HG02981 (cell line): ENCODE results near the gene ATP6V0B.

Experiments used
- ATAC-seq: cut with Tn5 transposase; IDR thresholded peaks from one replicate; pipeline ENCODE4 v1.9.1; 2021; ENCODE audit warnings: mild to moderate bottlenecking, moderate library complexity; ENCODE audit not compliant: unreplicated experiment

The ATP6V0B gene

DNA sequence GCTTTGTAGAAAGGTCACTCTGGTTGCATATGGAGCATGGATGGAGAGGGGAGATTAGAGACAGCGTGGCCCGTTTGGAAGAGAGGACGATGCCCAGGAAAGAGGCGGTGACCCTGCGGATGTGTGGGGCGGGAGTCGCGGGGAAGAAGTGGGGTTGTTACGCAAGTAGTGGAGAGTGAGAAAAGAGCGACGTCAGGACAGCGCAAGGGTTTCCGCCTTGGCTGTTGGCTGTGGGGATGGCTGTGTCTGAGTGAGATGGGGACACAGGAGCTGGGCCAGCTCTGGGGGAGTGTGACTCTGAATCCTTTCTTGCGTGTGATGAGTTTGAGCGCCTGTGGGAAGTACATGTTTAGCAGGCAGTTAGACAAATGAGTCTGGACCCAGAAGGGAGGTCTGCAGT, 8.0 kb downstream of the ATP6V0B start:
- ATAC-seq = no peak

DNA sequence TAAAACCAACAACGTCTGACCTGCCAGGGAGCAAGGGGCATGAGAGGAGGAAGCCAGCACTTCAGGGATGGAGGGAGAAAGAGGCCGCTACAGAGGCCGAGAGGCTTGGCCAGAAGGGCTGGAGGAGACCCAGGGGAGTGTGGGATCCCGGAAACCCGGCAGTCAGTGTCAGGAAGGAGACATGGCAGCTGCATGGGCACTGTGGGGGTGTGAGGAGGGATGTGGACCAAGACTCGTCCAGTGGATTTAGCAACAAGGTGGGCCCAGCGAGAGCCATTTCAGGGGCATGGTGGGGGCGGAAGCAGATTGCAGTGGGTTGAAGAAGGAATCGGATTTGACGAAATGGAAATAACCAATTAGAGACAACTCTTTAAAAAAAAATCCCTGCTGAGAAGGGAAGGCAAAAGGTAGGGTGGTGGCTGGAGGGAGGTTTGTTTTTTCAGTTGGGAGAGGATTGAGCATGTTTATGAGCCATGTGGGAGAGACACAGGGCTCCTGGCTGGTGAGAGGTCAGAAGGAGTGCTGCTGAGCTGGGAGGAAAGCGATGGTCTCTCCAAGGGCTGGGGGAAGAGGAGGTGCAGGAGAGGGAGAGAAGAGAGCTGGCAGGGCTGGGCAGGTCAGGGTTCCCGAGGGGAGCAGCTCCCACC, 8.6 kb downstream of the ATP6V0B start:
- ATAC-seq = no peak

DNA sequence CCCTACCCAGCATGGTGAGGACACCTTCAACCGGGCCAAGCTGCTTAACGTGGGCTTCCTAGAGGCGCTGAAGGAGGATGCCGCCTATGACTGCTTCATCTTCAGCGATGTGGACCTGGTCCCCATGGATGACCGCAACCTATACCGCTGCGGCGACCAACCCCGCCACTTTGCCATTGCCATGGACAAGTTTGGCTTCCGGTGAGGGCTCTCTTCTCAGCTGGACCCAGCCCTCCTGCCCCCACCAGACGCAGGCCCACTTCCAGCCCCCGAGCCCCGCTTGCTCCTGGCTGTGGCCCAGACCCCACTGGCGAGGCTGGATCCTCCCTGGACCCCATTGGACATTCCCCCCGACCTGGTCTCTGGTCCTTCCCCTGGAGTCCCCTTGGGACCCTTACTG, 10.1 kb downstream of the ATP6V0B start:
- no peak for ATAC-seq

DNA sequence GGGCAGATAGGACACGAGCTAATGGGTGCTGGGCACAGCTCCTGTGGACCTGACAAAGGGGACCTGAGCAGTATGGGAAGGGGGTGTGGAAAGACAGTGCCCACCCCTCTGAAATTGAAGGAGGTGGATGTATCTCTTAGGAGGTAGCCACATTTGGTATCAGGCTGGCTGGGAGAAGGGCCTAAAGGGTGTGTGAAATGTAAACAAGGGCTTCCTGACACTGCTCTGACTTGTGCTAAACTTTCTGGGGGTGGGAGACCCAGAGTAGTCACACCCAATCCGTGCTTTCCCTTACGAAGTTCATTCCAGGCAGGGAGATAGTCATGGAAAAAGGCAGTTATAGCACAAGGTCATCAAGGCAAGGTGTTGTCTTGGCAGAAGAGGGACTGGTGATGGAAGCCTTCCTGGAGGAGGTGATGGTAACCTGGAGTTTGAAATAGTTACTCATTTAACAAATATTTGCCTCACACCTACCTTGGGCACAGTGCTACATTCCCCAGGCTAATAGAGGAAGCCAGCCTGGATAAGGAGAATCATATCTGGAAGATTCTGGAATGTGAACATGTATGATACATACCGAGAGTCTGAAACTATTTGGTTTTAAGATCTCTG, 11.3 kb downstream of the ATP6V0B start:
- no peak for ATAC-seq

DNA sequence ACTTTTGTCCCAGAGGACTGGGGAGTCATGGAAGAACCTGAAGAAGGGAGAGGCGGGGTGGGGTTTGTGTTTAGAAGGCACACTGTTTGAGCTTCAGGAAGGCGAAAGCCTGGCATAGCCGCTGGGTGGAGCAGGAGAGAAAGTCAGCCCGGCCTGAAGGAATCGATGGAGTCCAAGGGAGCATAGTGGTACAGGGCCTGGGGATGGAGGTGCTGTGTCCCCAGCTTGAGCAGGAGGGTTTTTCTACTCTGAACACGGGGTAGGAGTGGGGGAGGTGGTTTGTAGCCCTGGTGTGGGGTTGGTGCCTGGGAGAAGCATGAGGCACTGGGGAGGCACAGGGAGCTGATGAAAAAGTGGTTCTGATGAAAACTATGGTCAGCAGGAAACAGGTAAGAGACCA, 12.0 kb downstream of the ATP6V0B start:
- ATAC-seq = no peak

DNA sequence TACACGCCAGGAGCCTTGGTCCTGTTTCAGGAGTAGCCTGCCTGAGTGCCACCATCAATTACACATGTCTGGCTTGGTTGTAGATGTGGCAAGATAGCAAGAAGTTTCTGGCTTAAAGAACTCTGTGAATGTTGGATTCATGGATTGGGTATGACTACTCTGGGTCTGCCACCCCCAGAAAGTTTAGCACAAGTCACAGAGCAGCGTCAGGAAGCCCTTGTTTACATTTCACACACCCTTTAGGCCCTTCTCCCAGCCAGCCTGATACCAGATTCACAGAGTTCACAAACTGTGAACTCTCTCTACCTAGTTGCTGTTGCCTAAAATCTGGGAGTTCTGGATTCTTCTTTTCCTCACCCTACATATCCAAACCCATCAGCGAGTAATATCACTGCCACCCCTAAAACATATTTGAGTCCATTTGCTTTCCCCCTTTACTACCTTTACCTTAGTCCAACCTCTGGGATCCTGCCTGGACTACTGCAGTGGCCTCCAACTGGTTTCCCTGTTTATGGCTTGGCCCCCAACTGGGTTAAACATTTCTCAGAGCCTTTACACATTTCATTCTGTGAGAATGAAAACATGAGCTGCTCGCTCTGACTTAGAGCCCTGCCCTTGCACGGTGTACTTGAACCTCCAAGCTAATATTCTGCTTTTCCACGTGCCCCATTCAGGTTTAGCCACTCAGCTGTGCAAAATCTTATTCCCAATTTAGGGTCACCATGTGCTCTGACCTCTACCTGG, 12.6 kb downstream of the ATP6V0B start:
- ATAC-seq = no peak

DNA sequence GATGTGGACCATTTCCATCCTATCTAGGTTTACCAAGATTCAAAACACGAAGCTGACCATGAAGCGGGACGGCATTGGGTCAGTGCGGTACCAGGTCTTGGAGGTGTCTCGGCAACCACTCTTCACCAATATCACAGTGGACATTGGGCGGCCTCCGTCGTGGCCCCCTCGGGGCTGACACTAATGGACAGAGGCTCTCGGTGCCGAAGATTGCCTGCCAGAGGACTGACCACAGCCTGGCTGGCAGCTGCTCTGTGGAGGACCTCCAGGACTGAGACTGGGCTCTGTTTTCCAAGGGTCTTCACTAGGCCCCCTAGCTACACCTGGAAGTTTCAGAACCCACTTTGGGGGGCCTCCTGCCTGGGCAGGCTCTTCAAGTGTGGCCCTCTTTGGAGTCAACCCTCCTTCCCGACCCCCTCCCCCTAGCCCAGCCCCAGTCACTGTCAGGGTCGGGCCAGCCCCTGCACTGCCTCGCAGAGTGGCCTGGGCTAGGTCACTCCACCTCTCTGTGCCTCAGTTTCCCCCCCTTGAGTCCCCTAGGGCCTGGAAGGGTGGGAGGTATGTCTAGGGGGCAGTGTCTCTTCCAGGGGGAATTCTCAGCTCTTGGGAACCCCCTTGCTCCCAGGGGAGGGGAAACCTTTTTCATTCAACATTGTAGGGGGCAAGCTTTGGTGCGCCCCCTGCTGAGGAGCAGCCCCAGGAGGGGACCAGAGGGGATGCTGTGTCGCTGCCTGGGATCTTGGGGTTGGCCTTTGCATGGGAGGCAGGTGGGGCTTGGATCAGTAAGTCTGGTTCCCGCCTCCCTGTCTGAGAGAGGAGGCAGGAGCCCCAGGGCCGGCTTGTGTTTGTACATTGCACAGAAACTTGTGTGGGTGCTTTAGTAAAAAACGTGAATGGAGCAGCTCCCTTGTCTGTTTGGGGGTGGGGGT, 15.8 kb downstream of the ATP6V0B start:
- ATAC-seq = no peak

DNA sequence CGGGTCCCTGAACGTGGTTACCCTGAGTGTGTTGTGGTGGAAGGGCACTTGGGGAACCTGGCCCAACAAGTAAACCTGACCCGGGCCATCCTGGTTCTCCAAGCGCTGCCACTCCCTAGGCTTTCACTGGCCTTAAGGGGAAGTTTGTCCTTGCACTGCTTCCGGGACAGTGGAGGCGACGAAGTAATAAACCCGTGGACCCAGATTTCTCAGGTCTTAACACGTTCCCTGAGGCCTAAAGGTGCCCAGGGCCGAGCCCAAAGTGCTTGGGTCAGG, 16.4 kb downstream of the ATP6V0B start:
- ATAC-seq = no peak

DNA sequence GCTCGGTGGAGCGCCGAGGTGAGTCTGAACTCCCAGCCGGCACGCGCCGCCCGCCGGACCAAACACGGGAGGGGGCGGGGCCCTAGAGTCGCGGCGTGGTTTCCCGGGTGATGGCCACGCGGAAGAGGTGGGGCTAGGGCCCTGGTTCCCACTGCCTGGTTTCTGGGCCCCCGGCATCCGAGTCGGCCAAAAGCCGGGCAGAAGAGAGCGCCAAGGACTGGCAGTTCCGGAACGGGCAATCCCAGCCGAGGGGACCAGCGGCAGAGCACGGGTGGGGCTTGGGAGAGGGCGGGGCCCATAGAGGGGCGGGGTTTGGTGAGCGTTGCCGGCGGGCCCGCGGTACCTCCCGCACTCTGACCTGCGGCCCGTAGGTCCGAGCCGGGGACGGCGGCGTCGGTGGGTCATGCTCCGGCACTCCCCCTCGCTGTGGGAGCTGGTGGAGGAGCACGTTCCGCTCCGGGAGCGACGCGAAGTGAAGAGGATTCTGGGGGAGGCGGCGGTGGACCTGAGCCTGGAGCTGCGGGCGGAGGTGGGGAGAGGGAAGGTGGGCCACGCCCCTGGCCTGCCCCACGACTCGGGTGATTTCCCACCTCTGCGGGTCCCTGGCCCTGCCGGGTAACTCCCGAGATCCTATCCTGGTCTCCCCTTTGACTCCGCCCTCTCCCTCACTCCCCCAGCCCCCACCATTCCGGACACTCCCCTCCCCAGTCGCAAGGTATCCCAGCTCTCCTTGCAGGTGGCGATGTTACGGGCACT, 16.9 kb downstream of the ATP6V0B start, which contains the start of gene CCDC24:
Gene CCDC24 (plus strand): TSS at position 124 of the 756 bp plus-strand sequence. CDS start 280 bp downstream, at position 404.
- ATAC-seq = peak; percentile 59

DNA sequence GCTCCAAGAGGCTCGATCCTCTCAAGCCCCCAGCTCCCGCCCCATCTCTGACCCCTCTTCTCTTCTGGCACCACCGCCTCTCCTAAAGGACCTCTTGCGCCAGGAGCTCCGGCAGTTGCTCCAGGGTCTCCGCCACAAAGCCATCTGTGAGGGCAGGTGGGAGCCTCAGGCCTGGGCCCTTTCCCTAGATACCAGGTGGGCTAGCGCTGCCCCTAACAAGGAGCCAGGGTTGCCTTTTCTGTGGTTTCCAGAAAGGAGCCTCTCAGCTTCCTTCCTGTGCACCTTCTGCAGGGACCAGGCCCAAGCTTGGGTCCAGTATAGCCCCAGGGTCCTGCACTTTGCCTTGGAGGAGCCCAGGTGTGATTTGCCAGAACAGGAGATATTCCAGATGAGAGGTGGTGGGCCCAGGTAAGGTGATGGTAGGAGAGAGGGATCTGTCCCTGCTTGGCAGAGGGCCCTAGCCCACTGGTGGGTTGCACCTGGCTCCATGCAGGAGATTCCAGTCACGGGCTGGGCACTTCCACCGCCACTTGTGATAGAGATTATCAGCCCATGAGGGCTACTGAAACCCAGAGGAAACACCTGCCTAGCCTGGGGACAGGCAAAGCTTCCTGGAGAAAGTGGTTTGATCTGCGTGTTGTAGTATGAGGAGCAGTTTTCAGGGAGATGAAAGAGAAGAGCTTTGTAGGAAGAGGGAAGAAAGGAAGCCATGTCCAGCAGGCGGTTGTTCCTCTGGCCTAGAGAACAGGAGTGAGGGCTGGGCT, 17.7 kb downstream of the ATP6V0B start:
- ATAC-seq = no peak

DNA sequence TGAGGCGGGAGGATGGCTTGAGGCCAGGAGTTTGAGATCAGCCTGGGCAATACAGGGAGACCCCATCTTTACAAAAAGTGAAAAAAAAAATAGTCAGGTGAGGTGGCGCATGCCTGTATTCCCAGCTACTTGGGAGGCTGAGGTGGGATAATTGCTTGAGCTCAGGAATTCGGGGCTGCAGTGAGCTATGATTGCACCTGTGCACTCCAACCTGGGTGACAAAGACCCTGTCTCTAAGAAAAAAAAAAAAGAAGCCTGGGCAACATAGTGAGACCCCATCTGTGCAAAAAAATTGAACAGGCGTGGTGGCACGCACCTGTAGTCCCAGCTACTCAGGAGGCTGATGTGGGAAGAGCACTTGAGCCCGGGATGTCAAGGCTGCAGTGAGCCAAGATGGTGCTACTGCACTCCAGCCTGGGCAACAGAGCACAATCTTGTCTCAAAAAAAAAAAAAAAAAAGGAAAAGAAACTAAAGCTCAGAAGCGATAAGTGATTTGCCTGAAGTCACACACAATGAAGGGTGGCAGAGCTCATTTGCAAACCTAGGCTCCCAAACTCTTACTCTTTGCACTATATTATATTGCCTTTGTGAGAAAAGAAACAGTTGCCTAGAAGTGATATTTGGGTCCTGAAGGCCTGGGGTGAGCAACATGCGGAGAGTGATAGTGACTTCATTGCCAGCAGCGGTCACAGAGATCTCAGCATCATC, 18.6 kb downstream of the ATP6V0B start:
- no peak for ATAC-seq

DNA sequence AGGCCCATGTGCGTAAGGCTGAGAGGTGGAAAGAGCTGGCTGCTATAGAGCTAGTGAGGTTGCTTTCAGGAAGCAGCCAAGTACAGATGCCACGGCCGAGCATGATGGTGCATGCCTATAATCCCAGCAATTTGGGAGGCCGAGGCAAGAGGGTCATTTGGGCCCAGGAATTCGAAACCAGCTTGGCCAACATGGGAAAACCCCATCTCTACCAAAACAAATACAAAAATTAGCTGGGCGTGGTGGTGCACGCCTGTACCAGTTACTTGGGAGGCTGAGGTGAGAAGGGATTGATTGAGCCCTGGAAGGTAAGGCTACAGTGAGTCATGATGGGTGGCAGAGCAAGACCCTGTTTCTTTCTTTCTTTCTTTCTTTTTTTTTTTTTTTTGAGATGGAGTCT, 19.3 kb downstream of the ATP6V0B start:
- ATAC-seq = no peak

DNA sequence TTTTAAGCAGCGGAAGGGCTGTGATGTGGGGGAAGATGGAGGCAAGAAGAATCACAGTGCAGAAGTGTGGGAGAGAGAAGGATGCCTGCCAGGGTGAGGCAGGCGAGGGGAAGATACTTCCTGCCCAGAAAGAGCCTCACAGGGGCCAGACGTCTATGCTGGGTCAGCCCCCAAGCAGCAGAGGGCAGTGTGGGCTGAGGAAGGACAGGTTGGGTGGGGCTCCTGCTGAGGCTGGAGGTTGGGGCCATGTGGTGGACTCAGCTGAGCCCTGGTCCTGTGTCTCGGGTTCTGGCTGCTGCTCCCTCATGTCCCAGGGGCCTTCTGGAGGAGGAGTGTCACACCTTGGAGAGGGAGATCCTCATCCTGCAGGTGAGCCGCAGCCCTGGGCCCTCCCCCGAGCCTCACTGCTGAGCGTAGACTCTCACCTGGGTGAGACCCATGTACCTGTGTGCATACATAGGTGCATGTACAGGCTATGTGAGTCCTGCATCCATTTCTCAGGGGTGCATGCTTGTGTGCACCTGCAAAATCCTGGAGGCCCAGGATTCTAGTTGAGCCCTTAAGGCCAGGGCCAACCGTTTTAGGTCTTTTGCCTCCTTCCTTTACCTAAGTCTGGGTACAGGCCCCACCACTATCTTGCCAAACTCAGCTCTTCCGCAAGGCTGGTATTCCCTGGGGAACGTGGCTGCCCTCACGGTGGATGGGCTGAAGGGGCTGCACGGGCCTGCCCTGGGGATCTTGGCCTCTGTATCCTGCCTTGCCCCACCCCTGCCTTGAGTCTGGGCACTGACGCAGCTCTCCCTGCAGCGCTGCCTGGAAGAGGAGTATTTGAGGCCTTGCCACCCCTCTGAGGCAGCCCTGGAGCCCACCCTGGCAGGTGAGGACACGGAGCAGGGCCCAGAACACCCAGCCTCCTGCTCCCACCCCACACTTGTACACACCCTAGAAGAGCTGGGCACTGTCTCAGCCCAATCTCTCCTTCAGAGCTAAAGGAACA, 20.3 kb downstream of the ATP6V0B start:
- ATAC-seq = no peak

DNA sequence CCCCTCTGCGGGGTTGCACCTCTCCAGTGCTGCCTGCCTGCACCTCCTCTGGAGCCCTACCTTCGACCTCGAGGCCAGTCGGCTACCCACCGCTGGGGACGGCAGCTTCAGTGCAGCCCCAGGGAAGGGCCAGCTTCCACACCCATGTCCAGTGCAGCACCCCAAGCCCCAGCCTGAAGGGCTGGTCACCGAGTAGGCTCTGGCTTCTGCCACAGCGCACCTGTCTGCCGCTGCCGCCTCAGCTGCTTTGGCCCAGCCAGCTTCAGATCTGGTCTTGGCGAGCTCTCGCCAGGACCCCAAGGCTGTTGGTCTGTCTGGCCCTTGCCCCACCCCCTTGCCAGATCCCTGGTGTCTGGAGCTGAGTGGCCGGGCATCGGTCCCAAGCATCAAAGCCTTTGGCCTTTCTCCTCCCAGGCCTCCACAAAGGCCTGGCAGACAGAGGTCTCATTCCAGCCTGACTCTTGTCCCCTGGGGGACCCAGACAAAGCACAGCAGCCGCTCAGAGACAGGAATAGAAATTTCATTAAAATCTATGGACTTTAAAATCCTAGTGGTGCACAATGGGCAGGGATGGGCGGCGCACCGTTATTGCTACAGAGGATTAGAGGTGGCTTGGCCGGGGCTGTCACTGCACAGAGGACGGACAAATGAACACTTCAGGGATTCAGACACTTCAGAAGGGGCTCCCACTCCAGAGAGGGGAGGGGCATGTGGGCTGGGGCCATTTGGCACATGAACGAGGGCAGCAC, 21.4 kb downstream of the ATP6V0B start:
- ATAC-seq = no peak

DNA sequence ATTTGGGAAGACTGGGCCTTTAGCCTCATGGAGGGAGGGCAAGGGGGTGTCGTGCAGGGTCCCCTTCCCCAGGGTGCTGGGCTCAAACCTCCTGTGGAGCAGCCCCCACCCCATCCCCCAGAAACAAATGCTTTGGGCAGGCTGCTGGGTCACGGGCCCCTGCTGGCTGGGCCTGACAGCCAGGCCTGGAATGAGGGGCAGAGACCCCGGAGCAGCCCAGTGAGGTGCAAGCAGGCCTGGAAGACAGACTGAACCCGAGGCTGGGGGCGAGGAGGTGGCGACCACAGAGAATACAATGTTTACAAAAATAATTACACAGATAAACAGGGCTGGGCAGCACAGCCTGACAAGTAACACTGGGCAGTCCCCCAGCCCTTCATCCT, 22.0 kb downstream of the ATP6V0B start:
- no peak for ATAC-seq

DNA sequence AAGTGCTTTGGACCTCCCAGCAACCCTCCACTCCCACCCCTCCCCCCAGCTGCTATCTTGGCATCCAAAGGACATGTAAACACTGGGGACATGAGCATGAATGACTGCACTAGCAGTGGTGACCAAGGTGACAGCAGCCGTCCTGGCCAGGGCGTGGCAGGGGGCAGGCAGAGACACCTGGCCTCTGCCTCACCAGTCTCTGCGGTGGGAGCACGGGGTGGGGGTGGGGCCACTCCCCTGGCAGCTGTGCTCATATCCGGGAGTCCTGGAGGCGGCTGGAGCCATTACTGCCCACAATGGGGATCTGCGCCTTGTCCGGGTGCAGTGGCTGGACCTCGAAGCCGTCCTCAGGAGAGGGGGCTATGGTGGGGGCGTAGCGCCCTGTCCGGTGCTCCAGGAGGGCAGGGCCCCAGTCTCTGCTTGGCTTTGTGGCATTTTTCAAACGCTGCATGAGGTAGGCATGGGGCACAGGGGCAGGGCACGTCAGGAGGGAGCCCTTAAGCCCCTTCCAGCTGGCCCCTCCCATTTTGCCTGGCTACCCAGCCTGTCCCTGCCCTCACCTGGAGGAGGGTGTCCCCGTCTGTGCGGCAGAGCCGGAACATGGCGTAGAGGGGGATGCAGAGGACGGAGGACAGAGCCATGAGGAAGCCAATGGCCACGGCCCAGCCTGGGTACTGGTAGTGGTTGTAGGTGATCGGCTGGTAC, 22.7 kb downstream of the ATP6V0B start:
- no peak for ATAC-seq

DNA sequence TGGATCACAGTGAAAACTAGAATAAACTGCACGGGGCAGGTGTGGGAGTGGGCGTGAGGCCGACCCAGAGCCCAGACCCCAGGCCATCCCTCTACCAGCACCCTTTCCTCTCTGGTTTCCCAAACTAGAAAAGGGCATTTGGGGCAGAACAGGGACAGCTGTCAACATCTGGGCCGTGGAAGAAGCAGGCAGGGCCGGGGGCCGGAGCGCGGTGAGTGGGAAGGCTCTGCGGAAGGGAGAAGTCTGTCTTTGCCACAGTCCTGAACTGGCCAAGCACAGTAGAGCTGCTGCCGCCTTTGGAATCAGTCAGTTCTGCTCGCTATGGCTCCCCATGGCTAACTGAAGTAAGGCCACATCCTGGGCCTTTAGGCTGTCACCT, 23.2 kb downstream of the ATP6V0B start:
- ATAC-seq = no peak
